HS-27A (cell line): Measurements from ENCODE around the gene ALDH5A1.
A peak's percentile ranks its signal among the peaks of the same experiment; 100 is the strongest.

ENCODE experiments used
- DNase-seq: peaks from one replicate; pipeline ENCODE4 v3.0.0-alpha.2; 2012; ENCODE audit warnings: low read depth, missing footprints

The ALDH5A1 gene

DNA sequence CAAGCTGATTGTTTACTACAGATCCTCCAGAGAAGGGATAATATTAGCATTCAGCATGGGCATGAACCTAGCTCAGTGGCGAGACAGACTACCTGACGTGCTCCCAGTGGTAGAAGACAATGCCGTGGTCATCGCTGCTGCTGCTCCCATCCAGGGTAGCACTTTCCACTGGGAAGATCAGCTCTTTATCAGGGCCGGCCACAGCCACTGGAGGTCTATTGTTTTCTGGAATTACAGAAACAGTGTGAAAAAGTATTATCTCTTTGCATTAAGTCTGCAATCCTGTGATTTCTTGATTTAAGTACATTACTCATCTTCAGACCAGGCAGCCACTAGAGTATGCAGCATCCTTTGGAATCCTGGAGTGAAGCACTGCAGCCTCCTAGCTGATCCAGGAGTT, 75.0 kb downstream of the ALDH5A1 start:
- DNase-seq: no peak

DNA sequence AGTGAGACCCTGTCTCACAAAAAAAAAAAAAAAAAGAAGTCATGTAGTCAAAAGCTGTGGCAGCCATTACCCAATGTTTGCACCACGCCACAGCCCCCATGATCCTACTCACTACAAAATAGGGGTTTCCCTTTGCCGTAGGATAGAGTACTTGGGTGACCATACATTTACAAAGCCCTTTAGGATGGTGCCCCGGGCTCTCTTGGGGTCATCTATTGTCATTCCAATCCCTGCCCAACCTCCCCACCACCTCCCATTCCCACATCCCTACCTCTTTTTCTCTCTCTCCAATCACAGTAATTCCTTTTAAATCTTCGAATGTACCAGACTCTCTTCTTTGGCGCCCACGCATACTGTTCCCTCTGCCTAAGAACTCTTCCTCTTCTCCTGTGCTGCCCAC, 76.6 kb downstream of the ALDH5A1 start:
- no peak for DNase-seq

DNA sequence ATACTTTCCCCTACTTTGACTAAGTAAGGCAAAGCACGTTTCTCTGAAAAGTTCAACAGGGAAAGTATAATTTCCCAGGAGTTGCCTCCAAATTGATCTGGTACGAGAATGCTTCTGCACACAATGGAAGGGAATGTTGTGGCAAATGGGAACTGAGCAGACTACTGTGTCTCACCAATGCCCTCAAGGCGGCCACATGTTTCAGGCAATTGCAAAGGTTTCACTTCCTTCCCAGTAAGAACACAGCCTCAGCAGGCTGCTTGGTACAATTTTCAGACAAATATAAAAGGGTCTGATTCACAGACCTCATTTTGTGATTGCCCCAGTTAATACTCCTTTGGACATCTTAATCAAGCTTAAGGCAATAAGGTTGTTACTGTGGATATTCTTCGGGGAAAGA, 80.0 kb downstream of the ALDH5A1 start:
- DNase-seq: no peak

DNA sequence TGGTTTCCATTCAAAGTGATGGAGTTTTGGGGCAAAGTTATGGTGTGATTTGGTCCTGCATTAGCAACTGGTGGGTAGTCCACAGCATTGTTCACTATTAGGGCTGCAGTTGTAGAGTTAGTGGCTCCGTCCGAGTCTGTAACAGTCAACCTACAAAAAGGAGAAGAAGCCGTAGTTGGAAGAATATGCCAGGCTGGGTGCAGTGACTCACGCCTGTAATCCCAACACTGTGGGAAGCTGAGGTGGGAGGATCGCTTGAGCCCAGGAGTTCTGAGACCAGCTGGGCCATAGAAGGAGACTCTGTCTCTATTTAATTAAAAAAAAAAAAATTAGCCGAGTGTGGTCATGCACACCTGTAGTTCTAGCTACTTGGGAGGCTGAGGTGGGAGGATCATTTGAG, 81.7 kb downstream of the ALDH5A1 start:
- DNase-seq: no peak

DNA sequence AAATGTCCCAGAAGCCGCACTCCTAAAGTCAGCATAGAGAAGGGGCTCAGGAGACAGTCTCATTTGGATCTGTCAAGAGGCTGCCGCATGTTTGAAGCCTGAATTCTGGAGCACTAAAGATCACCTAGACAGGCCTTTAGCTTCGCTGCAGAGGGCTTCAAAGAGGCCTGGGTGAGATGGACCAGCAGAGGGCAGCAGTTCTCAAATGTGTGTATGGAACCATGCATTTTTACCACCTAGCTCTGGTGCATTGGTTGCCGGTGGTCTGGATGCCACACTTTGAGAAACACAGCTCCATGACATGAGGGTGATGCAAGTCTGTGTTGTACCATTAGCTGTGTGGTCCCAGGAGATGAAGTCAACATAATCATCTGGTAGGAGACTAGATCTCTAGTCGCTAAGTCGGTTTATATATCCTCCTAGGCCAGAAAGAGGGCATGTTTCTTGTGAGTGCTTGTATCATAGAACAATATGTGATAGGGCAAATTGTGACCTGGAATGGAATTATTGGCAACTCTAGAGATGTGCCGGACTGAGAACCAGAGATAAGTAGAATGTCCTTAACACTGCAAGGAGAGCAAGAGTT, 86.4 kb downstream of the ALDH5A1 start:
- peak; percentile 54 for DNase-seq

DNA sequence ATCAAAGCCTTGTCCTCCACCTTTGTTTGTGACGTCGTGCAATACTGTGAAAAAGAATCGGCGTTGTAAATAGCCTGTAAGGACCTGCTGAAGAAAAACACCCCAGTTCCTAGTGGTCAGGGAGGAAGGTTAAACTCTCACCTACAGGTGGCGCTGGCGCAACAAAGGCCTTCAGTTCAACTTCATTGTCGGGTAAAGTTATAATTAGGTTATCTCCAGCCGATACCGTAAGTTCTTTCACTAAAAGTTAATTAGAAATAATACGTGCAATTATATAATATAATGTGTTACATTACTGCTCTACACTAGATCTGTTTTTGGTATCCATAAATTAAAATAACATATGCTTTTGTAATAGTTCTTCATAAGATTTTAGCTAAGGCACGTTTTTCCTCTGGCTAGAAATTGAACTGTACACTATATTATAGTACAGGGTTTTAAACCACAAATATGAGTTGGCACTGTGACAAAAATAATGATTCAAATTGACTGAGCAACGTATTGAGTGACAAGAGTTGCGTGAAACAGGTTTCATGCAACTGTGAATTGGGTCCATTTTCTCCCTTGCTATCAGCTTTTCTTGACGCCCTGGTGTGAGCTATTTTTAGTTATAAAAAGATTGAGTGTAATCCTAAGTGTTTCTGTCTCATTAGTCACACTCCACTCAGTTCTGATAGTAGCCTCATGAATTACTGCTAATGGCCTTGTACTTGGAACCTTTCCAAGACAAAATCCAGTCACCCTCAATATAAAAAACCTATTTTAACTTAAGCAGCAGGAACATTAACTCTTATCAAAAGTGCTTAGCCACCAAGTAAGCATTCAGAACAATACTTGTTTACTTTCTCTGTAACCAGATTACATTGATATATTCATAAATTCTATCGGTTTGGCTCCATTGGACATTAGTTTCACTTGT, 89.0 kb downstream of the ALDH5A1 start:
- peak; percentile 59 for DNase-seq

DNA sequence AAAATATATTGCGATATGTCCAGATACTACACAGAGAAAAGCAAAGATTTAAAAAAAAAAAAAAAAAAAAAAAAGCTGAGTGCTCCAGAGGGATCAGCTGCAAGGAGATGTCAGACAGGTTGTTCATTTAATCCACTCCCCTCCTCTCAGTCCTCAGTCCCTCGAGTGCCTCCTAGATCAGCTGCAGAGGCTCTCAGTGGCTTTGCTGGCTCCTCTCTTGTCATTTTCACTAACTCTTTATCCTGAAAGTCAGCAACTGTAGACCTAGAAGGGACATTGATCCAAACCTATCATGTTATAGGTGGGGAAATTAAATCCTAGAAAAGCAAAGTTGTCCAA, 89.6 kb downstream of the ALDH5A1 start:
- no peak for DNase-seq
